ENCODE results near the gene ADPRHL1. TPM values are rescaled to one million over a fixed set of nuclear protein-coding genes. Genes with fewer than 3 reads are reported as not detected.
"Not testable (repeated sequence)": the region's sequence is repeated elsewhere in the genome, so short reads cannot be mapped to it uniquely, and the experiment has no call there.

ADPRHL1 gene
- total RNA-seq, 1 experiment from 2014 or later: 10.8 TPM

GRCh38 chr13:113403255-113404104, 49.8 kb downstream of the ADPRHL1 start:
- no peak for DNase-seq (ENCODE audit: low read depth)

- DNase-seq (ENCODE audit: low read depth): no peak
These were observed 50.6 kb downstream of the ADPRHL1 start for GRCh38 chr13:113402471-113403254.

GRCh38 chr13:113401452-113402415, 51.6 kb downstream of the ADPRHL1 start:
- DNase-seq (ENCODE audit: low read depth): no peak

- DNase-seq (ENCODE audit: low read depth): no peak
These were observed 52.5 kb downstream of the ADPRHL1 start for GRCh38 chr13:113400621-113401451.

GRCh38 chr13:113399755-113400149, 53.5 kb downstream of the ADPRHL1 start:
- no peak for DNase-seq (ENCODE audit: low read depth)

GRCh38 chr13:113398963-113399754, 54.1 kb downstream of the ADPRHL1 start:
- peak; percentile 45 for DNase-seq (ENCODE audit: low read depth)

GRCh38 chr13:113397608-113398425, 55.5 kb downstream of the ADPRHL1 start:
- DNase-seq (ENCODE audit: low read depth): no peak

GRCh38 chr13:113394339-113394640, 59.0 kb downstream of the ADPRHL1 start:
- no peak for DNase-seq (ENCODE audit: low read depth)

GRCh38 chr13:113393563-113394338, 59.5 kb downstream of the ADPRHL1 start:
- DNase-seq (ENCODE audit: low read depth): peak; percentile 70

- DNase-seq (ENCODE audit: low read depth): no peak
These were observed 60.1 kb downstream of the ADPRHL1 start for GRCh38 chr13:113393226-113393562.

- DNase-seq (ENCODE audit: low read depth): no peak
These were observed 62.3 kb downstream of the ADPRHL1 start for GRCh38 chr13:113390874-113391497.

- not testable (repeated sequence) for DNase-seq (ENCODE audit: low read depth)
These were observed 63.7 kb downstream of the ADPRHL1 start for GRCh38 chr13:113389586-113389985.

- DNase-seq (ENCODE audit: low read depth): no peak
These were observed 65.9 kb downstream of the ADPRHL1 start for GRCh38 chr13:113387396-113387795.

GRCh38 chr13:113383089-113383488, 70.2 kb downstream of the ADPRHL1 start:
- DNase-seq (ENCODE audit: low read depth): no peak

GRCh38 chr13:113382542-113382941, 70.7 kb downstream of the ADPRHL1 start:
- not testable (repeated sequence) for DNase-seq (ENCODE audit: low read depth)

GRCh38 chr13:113378825-113379224, 74.5 kb downstream of the ADPRHL1 start:
- DNase-seq (ENCODE audit: low read depth): no peak

GRCh38 chr13:113374511-113375175, 78.6 kb downstream of the ADPRHL1 start:
- DNase-seq (ENCODE audit: low read depth): no peak

Data from LHCN-M2 (cell line).